HG02571 (cell line): ENCODE results near the gene BTBD7.

Experiments
- ATAC-seq: cut with Tn5 transposase; IDR thresholded peaks from one replicate; pipeline ENCODE4 v1.9.1; 2021; ENCODE audit warnings: mild to moderate bottlenecking, moderate library complexity; ENCODE audit not compliant: unreplicated experiment

Gene BTBD7

GRCh38 chr14:93329965-93330608, 2.7 kb downstream of the BTBD7 start:
- no peak for ATAC-seq

GRCh38 chr14:93328546-93328945, 4.3 kb downstream of the BTBD7 start:
- no peak for ATAC-seq

GRCh38 chr14:93326196-93326595, 6.6 kb downstream of the BTBD7 start:
- no peak for ATAC-seq

- ATAC-seq, result no peak
Observed at GRCh38 chr14:93323600-93324174, 9.1 kb downstream of the BTBD7 start.

- no peak for ATAC-seq
Observed at GRCh38 chr14:93322929-93323599, 9.8 kb downstream of the BTBD7 start.

- ATAC-seq, result no peak
Observed at GRCh38 chr14:93320489-93320888, 12.3 kb downstream of the BTBD7 start.

- ATAC-seq, result no peak
Observed at GRCh38 chr14:93319958-93320357, 12.9 kb downstream of the BTBD7 start.

- no peak for ATAC-seq
Observed at GRCh38 chr14:93319494-93319893, 13.3 kb downstream of the BTBD7 start.

- no peak for ATAC-seq
Observed at GRCh38 chr14:93318927-93319326, 13.9 kb downstream of the BTBD7 start.

GRCh38 chr14:93317875-93318807, 14.7 kb downstream of the BTBD7 start:
- no peak for ATAC-seq

- no peak for ATAC-seq
Observed at GRCh38 chr14:93317210-93317874, 15.5 kb downstream of the BTBD7 start.

- ATAC-seq, result no peak
Observed at GRCh38 chr14:93316716-93317115, 16.1 kb downstream of the BTBD7 start.

GRCh38 chr14:93315575-93315974, 17.3 kb downstream of the BTBD7 start:
- no peak for ATAC-seq

GRCh38 chr14:93311082-93311481, 21.8 kb downstream of the BTBD7 start:
- ATAC-seq, result no peak

- ATAC-seq, result no peak
Observed at GRCh38 chr14:93309427-93309966, 23.3 kb downstream of the BTBD7 start.

- ATAC-seq, result no peak
Observed at GRCh38 chr14:93308686-93309345, 24.0 kb downstream of the BTBD7 start.

- no peak for ATAC-seq
Observed at GRCh38 chr14:93306812-93307211, 26.0 kb downstream of the BTBD7 start.

GRCh38 chr14:93305725-93306418, 27.0 kb downstream of the BTBD7 start:
- no peak for ATAC-seq

GRCh38 chr14:93304771-93305170, 28.1 kb downstream of the BTBD7 start:
- ATAC-seq, result no peak
